Fibroblast of lung (primary cell): ENCODE measurements around the gene PLLP. TPM values are rescaled to one million over a fixed set of nuclear protein-coding genes. Genes with fewer than 3 reads are reported as not detected.

Experiments
- DNase-seq, 2 donors: peaks; one replicate each; pipeline versions ENCODE4 v3.0.0 to v3.0.0-alpha.2; 2010; ENCODE audit warnings: low read depth in 2 of 2
- H2AFZ ChIP-seq: 2 replicates; pipeline ENCODE4 v1.5.1; 2012; ENCODE audit warnings: low read length, control low read depth, inconsistent platforms
- H3K27ac ChIP-seq: 2 replicates; pipeline ENCODE4 v1.5.1; 2011; ENCODE audit warnings: low read length, control low read depth; ENCODE audit not compliant: insufficient read depth
- H3K27me3 ChIP-seq: 2 replicates; pipeline ENCODE4 v1.5.1; 2011; ENCODE audit warnings: mild to moderate bottlenecking, low read length; ENCODE audit not compliant: control insufficient read depth, insufficient read depth
- H3K36me3 ChIP-seq: 2 replicates; pipeline ENCODE4 v1.5.1; 2011; ENCODE audit warnings: low read length; ENCODE audit not compliant: control insufficient read depth, insufficient read depth
- H3K4me1 ChIP-seq: 2 replicates; pipeline ENCODE4 v1.5.1; 2011; ENCODE audit warnings: low read length; ENCODE audit not compliant: control insufficient read depth, insufficient read depth; ENCODE audit errors: extremely low read depth
- H3K4me2 ChIP-seq: 2 replicates; pipeline ENCODE4 v1.5.1; 2011; ENCODE audit warnings: low read length, control low read depth; ENCODE audit not compliant: insufficient read depth; ENCODE audit errors: extremely low read depth
- H3K4me3 ChIP-seq, 4 experiments: fragments of 200-600 bp in 1 of 4; sonication (generic) in 1 of 4; replicated peaks in 1 of 4; 2 replicates each; pipeline ENCODE4 v1.5.1; 2011 to 2016; ENCODE audit warnings: low read length in 4 of 4, low read depth in 3 of 4, mild to moderate bottlenecking in 3 of 4, control low read depth in 2 of 4, inconsistent platforms in 1 of 4, mixed read lengths in 1 of 4; ENCODE audit not compliant: insufficient read depth in 1 of 4; ENCODE audit errors: control extremely low read depth in 1 of 4
- H3K79me2 ChIP-seq: 2 replicates; pipeline ENCODE4 v1.5.1; 2012; ENCODE audit warnings: mild to moderate bottlenecking, low read length, inconsistent platforms; ENCODE audit not compliant: control insufficient read depth, insufficient read depth
- H3K9ac ChIP-seq: 2 replicates; pipeline ENCODE4 v1.5.1; 2011; ENCODE audit warnings: mild to moderate bottlenecking, low read length, control low read depth; ENCODE audit not compliant: insufficient read depth
- H3K9me3 ChIP-seq: 2 replicates; pipeline ENCODE4 v1.5.1; 2012; ENCODE audit warnings: low read depth, low read length; ENCODE audit not compliant: control insufficient read depth, insufficient read depth
- H4K20me1 ChIP-seq: 2 replicates; pipeline ENCODE4 v1.5.1; 2011; ENCODE audit warnings: low read length; ENCODE audit not compliant: control insufficient read depth, insufficient read depth; ENCODE audit errors: extremely low read depth
- EZH2 ChIP-seq: IDR thresholded peaks from 2 replicates; pipeline ENCODE4 v1.5.1; 2012; ENCODE audit warnings: low read length, control low read depth, mild to moderate bottlenecking; ENCODE audit errors: missing control alignments
- polyA plus RNA-seq, 2 donors: library from polyadenylated mRNA; depleted of rRNA in 1 of 2; stranded (reverse) in 1 of 2; unstranded in 1 of 2; fragments of >200 nt; gene quantifications; 2 replicates each; pipeline ENCODE4 v1.2.1, GENCODE V29; 2011 to 2012; ENCODE audit warnings: missing spikeins in 1 of 2
- total RNA-seq: library from RNA; depleted of rRNA; stranded (reverse); fragments of >200 nt; gene quantifications from 2 replicates; pipeline ENCODE4 v1.2.1, GENCODE V29; 2014
- TF ChIP-seq, protein P1 (sequence below), 2 donors: IDR thresholded peaks in 1 of 2; conservative IDR thresholded peaks in 1 of 2; 1 replicate in 1 of 2; 2 replicates in 1 of 2; pipeline ENCODE4 v1.5.1; 2011 to 2012; ENCODE audit warnings: low read length in 2 of 2, control low read depth in 1 of 2, inconsistent platforms in 1 of 2, low read depth in 1 of 2, mild to moderate bottlenecking in 1 of 2

PLLP gene
- total and polyA plus RNA-seq, 2 donors (not counting 1 experiment from before 2014, with no cell fraction given) = 0.05 TPM; not detected in 1

DNA sequence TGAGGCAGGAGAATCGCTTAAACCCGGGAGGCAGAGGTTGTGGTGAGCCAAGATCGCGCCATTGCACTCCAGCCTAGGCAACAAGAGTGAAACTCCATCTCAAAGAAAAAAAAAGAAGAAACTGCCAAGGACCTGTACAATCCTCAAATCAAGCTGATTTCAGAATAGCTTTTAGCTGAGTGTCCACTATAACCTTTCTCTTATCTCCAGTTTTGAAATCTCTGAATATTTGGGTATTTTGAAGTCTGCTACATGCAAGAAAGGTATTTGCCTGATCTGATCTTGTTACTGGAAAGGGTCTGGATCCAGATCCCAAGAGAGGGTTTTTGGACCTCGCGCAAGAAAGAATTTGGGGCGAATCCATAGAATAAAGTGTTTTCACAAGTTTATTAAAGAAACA, 58.5 kb downstream of the PLLP start:
- Histone ChIP-seq H2AFZ (no peak overlapping the region), H3K27ac (no peak overlapping the region), H4K20me1 (no peaks in the 10 kb centered on the region), H3K4me1 (no peaks in the 10 kb centered on the region), H3K79me2 (no peaks in the 10 kb centered on the region), H3K9ac (no peak overlapping the region), H3K27me3 (no peaks in the 10 kb centered on the region), H3K4me3 (no peak overlapping the region), H3K36me3 (peaks cover 8% of the 10 kb centered on the region), H3K4me2 (no peak overlapping the region), H3K9me3 (no peaks in the 10 kb centered on the region)
- TF ChIP-seq EZH2 = no peak
- TF ChIP-seq, protein P1, sequence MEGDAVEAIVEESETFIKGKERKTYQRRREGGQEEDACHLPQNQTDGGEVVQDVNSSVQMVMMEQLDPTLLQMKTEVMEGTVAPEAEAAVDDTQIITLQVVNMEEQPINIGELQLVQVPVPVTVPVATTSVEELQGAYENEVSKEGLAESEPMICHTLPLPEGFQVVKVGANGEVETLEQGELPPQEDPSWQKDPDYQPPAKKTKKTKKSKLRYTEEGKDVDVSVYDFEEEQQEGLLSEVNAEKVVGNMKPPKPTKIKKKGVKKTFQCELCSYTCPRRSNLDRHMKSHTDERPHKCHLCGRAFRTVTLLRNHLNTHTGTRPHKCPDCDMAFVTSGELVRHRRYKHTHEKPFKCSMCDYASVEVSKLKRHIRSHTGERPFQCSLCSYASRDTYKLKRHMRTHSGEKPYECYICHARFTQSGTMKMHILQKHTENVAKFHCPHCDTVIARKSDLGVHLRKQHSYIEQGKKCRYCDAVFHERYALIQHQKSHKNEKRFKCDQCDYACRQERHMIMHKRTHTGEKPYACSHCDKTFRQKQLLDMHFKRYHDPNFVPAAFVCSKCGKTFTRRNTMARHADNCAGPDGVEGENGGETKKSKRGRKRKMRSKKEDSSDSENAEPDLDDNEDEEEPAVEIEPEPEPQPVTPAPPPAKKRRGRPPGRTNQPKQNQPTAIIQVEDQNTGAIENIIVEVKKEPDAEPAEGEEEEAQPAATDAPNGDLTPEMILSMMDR (conservative IDR thresholded peaks at IDR 0.05 in 1 of 2, IDR thresholded peaks at IDR 0.05 in 1 of 2; ENCODE audit: low read depth in 1 of 2, low read length in 2 of 2) = no peak
- DNase-seq = no peak

DNA sequence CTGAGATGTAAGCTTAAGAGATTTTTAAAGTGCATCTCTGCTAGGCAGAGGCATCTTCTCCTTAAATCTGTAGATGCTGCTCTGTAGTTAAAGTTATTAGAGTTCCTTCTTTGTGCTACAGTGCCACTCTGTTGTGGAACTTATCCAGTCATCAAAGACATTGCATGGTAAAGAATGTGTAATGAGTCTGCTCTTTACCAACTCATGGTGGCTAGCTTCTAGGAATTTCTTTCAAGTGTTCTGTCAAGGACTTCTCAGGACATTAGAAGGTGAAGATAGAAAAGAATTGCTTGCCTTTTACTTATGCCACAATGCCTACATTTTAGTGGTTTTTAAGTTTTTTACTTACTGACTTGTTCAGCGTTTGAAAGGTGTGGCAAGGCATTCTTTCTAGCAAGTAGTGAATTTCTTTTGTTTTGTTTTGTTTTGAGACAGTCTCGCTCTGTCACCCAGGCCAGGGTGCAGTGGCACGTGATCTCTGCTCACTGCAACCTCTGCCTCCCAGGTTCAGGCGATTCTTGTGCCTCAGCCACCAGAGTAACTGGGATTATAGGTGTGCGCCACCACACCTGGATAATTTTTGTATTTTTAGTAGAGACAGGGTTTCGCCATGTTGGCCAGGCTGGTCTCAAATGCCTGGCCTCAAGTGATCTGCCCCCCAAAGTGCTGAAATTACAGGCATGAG, 59.7 kb downstream of the PLLP start:
- Histone ChIP-seq H2AFZ (no peak overlapping the region), H3K4me2 (no peak overlapping the region), H3K27me3 (no peaks in the 10 kb centered on the region), H4K20me1 (no peaks in the 10 kb centered on the region), H3K4me3 (no peak overlapping the region), H3K79me2 (no peaks in the 10 kb centered on the region), H3K4me1 (no peaks in the 10 kb centered on the region), H3K36me3 (peaks cover 6% of the 10 kb centered on the region), H3K27ac (no peak overlapping the region), H3K9me3 (no peaks in the 10 kb centered on the region), H3K9ac (no peak overlapping the region)
- TF ChIP-seq, protein P1 (conservative IDR thresholded peaks at IDR 0.05 in 1 of 2, IDR thresholded peaks at IDR 0.05 in 1 of 2; ENCODE audit: low read depth in 1 of 2, low read length in 2 of 2) = no peak
- TF ChIP-seq EZH2 = no peak
- no peak for DNase-seq

DNA sequence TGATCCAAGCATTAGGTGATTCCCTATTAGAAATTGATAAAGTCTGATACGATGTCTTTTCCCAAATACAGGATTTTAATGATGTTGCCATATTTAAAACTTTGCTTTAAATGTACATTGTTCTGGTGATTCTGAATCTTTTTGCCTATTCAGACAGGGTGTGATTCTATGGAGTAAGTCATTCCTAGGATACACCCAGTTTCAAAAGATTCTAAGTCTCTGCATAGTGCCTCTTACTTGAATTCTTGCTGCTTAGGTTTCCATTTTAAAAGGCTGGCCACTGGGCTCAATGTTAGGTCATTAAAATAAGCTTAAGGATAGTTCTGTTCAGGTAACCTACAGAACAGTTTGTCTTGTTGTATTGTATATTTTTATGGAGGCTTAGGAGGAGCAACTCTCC, 61.4 kb downstream of the PLLP start:
- Histone ChIP-seq H3K27ac (no peak overlapping the region), H2AFZ (no peak overlapping the region), H3K4me1 (no peaks in the 10 kb centered on the region), H3K36me3 (peaks cover 6% of the 10 kb centered on the region), H3K4me2 (no peak overlapping the region), H3K9ac (no peak overlapping the region), H4K20me1 (no peaks in the 10 kb centered on the region), H3K4me3 (no peak overlapping the region), H3K79me2 (no peaks in the 10 kb centered on the region), H3K9me3 (no peaks in the 10 kb centered on the region), H3K27me3 (no peaks in the 10 kb centered on the region)
- TF ChIP-seq, protein P1 (conservative IDR thresholded peaks at IDR 0.05 in 1 of 2, IDR thresholded peaks at IDR 0.05 in 1 of 2; ENCODE audit: low read depth in 1 of 2, low read length in 2 of 2) = no peak
- TF ChIP-seq EZH2 = no peak
- no peak for DNase-seq
